Measurements from ENCODE around the gene NDUFAF8.

DNA sequence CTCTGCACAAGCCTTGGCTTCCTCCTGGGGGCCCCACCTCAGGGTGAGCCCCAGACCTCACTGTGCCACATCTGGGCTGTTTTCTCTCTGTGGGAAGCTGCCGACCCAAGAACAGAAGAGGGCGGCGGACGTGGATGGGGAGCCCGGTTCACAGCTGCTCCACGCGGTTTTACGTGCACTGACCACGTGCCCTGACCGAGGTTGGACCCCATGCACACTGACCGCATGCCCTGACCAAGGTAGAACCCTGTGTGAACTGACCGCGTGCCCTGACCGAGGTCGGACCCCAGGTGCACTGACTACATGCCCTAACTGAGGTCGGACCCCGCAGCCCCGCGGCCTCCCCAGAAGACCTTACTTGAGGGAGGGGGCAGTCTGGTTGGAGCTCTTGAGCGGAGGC is 36.0 kb upstream of the NDUFAF8 start:
- TF ChIP-seq, protein P1, sequence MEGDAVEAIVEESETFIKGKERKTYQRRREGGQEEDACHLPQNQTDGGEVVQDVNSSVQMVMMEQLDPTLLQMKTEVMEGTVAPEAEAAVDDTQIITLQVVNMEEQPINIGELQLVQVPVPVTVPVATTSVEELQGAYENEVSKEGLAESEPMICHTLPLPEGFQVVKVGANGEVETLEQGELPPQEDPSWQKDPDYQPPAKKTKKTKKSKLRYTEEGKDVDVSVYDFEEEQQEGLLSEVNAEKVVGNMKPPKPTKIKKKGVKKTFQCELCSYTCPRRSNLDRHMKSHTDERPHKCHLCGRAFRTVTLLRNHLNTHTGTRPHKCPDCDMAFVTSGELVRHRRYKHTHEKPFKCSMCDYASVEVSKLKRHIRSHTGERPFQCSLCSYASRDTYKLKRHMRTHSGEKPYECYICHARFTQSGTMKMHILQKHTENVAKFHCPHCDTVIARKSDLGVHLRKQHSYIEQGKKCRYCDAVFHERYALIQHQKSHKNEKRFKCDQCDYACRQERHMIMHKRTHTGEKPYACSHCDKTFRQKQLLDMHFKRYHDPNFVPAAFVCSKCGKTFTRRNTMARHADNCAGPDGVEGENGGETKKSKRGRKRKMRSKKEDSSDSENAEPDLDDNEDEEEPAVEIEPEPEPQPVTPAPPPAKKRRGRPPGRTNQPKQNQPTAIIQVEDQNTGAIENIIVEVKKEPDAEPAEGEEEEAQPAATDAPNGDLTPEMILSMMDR (conservative IDR thresholded peaks at IDR 0.05) = no peak
- no peak for TF ChIP-seq ZFX (IDR thresholded peaks at IDR 0.05)
